CD4-positive, alpha-beta T cell treated with Interleukin-6 at 100 ng/mL for 8 hours (primary cell): ENCODE data around the gene NOXRED1.
"Not testable (repeated sequence)": the region's sequence is repeated elsewhere in the genome, so short reads cannot be mapped to it uniquely, and the experiment has no call there.

Experiments
- DNase-seq: peaks from one replicate; pipeline ENCODE4 v3.0.0-alpha.2; 2020; ENCODE audit warnings: mixed read lengths, low spot score

Gene NOXRED1, protein sequence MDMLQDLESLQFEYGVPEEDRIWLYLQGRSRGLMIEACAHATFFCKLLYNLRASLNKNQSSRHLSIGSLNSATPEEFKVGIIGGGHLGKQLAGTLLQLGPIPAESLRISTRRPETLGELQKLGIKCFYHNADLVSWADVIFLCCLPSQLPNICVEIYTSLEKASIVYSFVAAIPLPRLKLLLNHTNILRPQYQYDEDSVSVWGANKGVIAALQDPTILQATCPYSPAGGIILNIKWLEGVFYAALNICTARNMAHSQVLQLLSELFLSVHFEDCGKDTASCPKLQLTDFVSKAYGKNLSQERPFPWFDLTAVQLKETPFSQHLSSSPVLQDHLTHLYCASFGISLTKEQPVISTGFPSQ

DNA sequence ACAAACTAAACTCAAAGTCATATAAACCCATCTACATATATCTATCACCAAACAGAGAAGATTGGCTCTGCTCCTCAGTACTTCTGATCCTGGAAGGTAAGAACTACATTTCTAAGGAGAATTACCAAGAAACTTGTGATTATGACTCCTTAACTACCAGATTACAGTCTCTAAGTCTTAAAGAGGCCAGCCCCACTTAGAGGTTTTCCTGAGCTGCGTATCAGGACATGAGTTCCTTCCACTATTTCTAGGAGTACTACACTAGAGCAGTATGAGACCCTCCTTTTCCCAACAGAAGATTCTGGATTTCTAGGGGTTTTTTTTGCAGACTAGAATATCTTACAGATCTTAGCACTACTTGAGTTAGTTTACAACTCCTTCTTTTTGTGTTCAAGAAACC lies at the start of gene NOXRED1:
Gene NOXRED1 (minus strand): TSS at position 101 of the 400 bp plus-strand sequence. CDS start 634 bp downstream, outside the sequence.
- no peak for DNase-seq

DNA sequence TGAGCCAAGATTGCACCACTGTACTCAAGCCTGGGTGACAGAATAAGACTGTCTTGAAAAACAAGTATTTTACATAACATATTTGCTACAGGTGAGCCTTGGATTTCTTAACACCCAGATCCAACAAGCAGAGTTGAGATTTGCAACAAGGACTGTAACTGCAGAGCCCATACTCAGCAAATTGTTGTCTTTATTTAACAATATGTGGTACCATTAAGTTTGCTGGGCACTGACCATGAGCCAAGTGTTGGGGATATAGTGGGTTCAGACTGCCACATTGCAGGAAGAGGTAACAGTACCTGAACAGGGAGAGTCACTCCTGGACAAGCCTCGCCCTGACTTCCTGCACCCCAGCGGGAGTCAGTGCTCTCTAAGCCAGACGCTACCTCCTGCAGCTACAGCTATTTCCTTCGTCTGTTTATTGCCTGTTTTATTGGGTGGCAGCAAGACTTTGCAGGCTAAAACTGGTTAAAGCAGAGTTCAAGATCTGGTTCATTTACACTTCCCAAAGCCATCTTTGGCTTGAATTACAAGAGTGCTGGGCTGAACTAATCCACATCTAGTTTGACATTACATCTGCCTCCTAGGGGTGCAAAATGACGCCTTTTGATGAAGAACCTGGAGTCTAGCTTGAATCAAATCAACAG lies 47.0 kb upstream of the NOXRED1 start:
- no peak for DNase-seq

DNA sequence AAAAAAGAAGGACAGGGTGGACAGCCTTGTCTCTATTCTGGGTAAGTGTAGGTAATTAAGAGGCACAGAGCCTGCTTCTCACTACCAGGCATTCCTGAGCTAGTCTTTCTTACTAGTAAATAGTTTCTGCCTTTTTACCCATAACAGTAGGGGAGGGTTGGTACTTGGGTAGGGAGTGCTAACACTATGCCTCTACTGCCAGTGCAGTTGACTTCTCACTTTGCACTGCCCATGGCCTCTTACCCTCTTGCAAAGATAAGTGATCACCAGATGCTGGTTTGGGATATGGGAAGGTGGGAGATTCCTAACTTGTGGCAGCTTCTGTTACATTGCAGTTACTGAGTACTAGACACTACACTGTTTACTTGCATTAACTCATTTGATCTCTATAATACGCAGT lies 46.2 kb upstream of the NOXRED1 start:
- no peak for DNase-seq

DNA sequence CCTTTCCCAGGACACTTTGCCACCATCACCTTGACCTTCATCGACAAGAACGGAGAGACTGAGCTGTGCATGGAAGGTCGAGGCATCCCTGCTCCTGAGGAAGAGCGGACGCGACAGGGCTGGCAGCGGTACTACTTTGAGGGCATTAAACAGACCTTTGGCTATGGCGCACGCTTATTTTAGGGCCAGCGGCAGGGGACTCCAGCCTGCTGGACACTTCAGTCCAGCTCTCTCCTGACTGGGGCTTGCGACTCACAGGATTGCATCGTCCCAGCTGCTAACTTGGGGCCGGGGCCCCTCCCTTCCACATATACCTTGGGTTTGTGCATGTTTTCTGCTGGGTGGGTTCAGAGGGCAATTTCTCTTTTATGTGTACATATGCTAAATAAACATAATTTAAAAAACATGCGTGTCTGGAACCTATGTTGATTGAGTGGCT lies 45.8 kb upstream of the NOXRED1 start:
- DNase-seq: no peak

DNA sequence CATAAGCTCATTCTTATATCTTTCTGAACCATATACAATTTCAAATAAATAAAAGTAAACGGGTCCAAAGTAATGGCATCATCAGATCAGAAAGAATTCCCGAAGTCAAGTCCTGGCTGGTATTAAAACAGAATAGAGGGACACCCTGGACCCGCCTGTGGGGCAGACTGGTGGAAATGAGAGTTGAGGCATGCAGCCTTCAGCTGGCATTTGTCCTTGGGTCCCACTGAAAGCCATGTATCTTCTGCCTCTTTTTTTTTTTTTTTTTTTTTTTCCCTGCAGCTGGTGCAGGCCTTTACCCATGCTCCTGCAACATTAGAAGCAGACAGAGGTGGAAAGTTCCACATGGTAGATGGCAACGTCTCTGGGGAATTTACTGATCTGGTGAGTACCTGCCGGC lies 44.5 kb upstream of the NOXRED1 start:
- DNase-seq: no peak

DNA sequence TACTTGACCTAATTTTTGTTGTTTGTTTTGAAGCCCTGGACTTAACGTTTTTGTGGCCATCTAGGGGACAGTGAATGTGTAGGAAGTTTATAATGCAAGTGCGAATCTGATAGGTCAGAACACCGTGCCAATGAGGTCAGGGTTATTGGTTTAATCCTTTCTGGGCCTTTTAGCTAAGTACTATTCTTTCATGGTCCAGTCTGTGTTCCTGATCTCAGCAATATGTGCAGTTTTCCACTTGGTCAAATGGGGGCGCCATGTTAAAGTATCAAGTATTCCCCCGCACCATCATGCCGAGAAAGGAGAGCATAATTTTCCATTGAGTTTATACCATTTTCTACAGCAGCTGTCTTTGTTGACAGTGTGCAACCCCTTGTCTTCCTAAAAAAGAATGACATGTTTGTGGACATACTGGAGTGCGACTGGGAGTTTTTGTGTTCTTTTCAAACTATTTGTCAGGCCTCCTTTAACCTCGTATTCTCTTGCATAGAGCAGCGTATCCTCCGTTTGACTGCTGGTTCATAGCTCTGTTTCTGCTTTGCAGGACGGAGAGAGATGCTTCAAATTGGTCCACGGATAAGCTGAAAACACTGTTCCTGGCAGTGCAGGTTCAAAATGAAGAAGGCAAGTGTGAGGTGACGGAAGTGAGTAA lies 35.9 kb upstream of the NOXRED1 start:
- peak; percentile 34 for DNase-seq

DNA sequence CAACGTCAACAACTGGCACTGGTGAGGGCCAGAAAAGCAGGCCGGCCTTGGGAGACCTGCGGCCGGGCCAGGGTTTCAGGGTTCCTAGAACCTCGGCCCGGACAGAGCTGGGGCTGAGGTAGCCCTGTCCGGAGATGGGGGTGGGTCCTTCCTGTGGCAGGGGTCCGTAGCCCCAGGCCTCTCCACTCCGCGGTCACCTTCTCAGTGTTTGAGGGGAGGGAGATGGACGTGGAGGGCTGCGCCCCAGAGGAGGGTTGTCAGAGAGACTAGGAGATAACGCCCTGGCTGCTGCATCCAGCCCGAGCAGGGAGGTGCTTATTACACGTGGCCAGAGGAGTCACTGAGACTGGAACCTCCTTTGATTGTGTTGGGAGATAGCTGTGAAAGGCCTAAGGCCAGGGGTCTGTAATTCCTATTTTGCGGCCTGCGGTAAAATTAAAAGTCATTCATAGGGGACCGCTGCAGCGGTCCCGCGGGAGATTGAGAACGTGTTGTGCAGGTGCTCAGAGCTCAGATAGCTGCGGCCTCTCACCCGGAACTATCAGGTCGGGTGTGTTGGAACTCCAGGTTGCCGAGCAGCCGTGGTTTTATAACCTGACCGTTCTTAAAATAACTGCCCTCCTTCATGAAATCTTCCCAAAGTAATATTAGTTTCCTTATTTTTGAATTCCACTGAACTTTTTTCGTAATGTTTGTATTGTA lies 35.1 kb upstream of the NOXRED1 start:
- DNase-seq: no peak

DNA sequence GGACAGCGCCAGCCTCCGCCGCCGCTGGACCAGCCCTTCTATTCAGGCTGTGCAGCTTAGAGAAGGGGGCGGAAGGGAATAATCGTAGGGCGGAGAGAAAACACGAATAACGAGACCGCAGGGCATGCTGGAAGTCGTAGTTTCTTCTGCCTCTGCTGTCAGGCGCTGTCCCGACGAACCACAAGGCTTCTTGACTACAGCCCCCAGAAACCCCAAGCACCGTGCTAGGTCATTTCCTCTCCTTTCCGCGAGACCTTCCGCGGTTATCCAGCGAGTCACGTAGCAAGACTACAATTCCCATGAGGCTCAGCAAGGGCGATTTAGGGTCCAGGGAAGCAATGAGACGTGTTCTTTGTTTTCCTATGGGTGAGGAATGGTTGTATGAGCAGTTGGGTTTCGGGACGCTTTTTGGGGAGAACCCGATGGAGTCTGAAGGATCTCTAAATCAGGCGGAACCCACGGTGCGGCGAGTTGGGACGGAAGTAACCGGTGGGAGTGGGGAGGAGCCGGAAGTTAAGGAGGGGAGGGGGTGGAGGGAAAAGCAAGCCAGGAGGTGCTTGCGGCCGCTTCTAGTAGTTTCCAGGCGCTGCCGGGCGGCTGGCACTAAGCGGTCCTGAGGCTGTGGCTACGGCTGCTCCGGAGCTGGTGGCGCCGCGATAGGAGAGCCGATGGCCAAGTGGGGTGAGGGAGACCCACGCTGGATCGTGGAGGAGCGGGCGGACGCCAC lies 34.4 kb upstream of the NOXRED1 start, which contains the start of the genes AHSA1 and VIPAS39:
Gene AHSA1 (plus strand): TSS at position 572 of the 727 bp plus-strand sequence. CDS start 97 bp downstream, at position 669.
Gene VIPAS39 (minus strand): TSS at position 80 of the 727 bp plus-strand sequence. CDS start 3,499 bp downstream, outside the sequence.
- DNase-seq: peak; percentile 95

DNA sequence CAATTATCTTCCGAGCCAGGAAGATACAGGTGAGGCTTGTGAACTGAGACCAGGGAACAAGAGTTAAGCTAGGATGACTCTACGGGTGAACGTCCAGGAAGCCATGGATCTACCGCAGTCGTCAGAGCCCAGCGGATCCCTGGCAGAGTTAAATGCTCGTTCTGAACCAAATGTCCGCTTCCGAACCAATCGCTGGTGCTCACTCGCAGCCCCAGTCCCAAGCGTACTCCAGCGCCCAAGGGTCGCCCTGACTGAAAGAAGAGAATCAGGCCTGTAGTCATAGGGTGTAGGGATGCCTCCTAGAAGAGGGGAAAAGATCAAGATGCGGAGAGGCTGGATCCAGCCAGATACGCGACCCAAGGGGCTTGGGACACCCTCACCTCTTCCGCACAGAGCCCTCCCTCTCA lies 33.8 kb upstream of the NOXRED1 start:
- DNase-seq: no peak

DNA sequence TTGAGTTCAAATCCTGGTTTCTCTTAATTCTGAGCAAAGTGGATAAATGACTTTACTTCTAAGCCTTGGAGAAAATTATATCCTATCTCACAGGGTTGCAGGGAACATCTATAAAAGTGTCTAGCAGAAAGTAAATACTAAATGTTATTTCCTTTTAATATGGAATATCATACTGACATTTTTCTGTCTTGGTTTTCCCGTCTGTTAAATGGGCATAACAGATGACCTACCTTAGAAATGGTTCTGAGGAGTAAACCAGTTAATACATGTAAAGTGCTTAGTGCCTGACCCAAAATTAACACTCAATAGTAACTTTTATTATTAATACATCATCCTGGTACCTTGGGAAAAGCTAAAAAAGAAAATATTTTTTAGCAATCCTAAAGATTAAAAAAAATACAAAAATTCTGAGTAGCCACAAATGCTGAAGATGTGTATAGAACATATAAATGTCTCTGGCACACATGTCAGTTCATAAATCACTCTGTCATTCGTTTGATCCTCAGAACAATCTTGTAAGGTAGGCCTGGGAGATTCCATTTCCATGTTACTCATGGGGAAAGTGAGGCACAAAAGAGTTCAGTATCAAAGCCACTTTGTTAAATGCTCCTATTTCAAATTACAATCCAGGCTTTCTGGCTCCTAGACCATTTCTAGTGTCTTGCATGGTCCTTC lies 32.8 kb upstream of the NOXRED1 start:
- DNase-seq: no peak

DNA sequence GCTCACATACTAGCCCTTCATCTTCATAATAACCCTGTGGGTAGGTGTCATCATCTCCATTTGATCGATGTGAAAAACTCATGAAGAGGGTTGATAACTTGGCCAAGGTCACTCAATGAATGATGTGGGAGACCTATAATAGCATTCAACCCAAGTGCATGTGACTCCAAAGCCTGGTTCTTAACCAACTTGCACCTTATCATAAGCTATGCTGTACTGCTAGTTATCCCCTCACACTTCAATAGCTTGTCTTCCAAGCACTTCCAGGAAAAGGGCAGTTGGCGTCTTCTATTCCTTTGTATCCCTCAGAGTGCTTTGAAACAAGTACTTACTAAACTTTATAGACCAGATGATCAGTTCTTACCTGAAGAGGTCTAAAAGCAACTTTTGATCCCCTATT lies 18.9 kb upstream of the NOXRED1 start:
- no peak for DNase-seq

DNA sequence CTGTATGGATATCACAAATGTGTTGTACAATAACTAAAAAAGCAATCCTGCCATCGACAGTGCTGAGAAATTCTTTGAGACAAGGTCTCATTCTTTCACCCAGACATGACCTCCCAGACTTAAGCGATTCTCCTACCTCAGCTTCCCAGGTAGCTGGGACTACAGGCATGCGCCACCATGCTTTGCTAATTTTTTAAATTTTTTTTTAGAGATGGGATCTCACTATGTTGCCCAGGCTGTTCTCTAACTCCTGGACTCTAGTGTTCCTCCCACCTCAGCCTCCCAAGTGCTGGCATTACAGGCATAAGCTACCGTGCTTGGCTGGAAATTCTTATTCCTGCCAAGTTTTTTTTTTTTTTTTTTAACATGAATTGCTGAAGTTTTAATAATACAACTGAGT lies 16.5 kb upstream of the NOXRED1 start:
- DNase-seq: no peak

DNA sequence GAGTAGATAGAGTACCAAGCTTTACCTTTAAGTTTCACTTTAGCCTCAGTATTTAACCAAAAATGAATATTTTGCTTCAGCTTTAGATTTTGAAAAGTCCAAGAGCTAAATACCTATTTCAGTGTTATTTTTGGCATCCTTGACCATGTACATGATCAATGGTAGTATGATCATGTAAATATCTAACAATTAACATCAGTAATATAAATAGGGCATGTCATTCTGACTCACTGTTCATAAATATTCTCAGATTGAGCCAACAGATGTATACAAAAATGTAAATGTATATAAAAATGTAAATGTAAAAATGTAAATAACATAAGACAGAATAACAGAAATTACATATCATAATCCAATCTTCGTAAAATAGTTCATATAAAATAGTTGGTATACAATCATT lies 15.3 kb upstream of the NOXRED1 start:
- DNase-seq: no peak

DNA sequence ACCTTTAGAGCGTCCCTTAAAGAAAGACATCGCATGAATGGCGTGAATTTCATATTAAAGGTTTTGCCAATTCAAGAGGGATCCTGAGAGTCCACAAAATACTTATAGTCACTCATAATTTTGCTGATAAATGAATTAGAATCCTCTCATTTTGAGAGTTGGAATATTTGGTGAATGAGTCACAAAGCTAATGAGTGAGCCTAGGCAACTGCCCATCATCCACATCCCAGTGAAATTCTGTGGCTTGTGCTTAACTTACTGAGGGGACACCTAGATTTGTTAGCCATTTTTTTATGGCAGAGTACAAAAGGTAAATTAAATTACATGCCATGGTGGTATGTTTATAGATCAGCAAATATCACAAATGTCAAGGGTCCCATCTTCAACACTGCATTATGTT lies 12.7 kb upstream of the NOXRED1 start:
- no peak for DNase-seq

DNA sequence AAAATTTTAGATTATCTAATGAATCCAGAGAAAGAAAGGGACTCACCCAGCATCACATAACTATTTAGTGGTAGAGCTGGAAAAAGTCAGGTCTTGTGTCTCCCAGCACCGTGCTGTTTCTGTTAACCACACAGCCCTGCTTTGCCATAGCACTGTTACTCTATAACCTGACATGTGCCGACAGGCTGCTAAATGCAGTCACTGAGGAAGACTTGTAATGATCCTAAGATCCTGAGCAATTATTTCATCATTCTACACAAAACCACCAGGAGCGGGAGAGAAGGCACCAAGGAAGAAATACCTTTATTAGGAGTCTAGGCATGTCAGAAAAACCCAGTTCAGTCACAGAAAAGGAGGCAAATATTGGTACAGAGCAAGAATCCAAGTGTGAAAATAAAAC lies 3.1 kb upstream of the NOXRED1 start:
- no peak for DNase-seq

DNA sequence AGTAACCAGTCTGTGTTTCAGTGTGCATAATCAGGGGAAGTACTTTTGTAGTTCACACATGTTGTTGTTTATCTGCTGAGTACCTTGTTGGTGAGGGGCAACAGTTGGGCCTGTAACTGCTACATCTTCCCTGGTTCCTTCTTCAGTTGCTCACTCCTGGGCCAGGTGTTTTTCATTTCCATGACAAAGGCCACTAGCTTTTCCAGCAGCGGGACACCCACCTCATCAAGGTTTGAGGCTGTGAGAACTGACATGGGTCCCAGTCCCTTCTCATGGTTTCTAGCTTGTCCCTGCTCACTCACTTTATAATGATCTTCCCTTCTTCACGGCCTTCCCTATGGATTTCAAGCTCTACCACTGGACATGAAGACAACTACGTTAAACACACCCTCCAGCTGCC lies 1.5 kb upstream of the NOXRED1 start:
- DNase-seq: no peak

DNA sequence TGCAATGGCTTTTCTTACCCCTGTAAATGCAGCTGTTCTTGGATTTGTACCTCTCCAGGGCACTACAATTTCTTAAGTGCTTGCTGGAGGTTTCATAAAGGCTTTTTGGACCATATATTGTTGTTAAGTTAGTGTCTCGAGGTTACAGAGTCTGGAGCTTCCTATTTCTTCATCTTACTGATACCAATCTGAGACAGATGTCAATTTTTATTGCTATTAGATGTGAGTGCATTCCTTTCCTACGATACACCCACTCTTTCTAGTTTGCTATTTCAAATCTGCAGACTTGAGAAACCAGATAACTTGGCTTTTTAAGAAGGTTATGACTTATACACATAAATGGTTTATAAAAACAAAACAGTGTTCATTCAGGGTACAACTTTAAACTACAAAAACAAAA lies 2.1 kb downstream of the NOXRED1 start:
- no peak for DNase-seq

DNA sequence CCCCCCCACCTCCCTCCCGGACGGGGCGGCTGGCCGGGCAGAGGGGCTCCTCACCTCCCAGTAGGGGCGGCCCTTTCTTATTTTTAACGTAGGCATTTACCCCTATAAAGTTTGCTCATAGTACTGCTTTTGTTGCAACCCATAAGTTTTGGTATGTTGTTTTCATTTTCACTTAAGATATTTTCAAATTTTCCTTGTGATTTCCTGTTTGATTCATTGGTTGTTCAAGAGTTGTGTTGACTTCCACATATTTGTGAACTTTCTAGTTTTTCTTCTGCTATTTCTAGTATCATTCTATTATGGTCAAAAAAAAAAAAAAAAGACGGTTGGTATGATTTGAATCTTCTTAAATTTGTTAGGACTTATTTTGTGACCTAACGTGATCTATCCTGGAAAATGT lies 6.5 kb downstream of the NOXRED1 start:
- no peak for DNase-seq

DNA sequence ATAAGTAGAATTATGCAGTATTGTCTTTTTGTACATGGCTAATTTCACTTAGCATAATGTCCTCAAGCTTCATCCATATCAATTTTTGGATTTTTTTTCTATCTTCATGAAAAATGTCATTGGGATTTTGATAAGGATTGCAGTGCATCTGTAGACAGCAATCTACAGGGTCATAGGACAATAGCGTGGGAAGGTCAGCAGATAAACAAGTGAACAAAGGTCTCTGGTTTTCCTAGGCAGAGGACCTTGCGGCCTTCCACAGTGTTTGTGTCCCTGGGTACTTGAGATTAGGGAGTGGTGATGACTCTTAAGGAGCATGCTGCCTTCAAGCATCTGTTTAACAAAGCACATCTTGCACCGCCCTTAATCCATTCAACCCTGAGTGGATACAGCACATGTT lies 7.2 kb downstream of the NOXRED1 start:
- DNase-seq: not testable (repeated sequence)

DNA sequence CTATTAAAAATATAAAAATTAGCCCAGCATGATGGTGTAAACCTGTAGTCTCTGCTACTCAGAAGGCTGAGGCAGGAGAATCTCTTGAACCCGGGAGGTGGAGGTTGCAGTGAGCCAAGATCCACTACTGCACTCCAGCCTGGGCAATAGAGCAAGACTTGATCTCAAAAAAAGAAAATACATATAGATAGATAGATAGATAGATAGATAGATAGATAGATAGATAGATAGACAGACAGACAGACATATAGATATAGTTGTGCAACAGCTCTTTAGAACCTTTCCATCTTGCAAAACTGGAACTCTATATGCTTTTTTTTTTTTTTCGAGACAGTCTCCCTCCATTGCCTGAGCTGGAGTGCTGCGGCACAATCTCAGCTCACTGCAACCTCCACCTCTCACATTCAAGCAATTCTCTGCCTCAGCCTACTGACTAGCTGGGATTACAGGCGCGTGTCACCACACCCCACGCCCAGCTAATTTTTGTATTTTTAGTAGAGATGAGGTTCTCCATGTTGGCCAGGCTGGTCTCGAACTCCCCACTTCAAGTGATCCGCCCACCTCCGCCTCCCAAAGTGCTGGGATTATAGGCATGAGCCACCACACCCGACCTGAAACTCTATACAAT lies 7.8 kb downstream of the NOXRED1 start:
- not testable (repeated sequence) for DNase-seq
